ENCODE measurements around the gene NAA35.

DNA sequence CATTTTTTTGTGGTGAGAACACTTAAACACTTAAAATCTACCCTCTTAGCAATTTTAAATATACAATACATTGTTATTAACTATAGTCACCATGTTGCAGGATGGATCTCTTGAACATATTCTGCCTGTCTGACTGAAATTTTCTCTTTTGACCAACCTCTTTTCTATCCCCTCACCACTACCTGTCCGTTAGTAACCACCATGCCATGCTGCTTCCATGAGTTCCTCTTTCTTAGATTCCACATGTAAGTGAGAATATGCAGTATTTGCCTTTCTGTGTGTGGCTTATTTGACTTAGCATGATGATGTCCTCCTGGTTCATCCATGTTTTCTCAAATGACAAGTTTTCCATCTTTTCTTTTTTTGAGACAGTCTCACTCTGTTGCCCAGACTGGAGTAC, 48.5 kb upstream of the NAA35 start:
- TF ChIP-seq CTCF (conservative IDR thresholded peaks at IDR 0.05; ENCODE audit: low read length): no peak
- TF ChIP-seq EZH2phosphoT487 (IDR thresholded peaks at IDR 0.05; ENCODE audit: borderline replicate concordance, low read depth, low read length): no peak

Data from OCI-LY7 (cell line).